Measurements from ENCODE around the gene ZBTB7B.

ZBTB7B gene

GRCh38 chr1:155035936-155036335 lies 33.3 kb downstream of the ZBTB7B start:
- no peak for TF ChIP-seq CTCF (IDR thresholded peaks at IDR 0.05; ENCODE audit: low read depth, low read length, missing control alignments)
- no peak for DNase-seq (ENCODE audit: low read depth)
- in situ Hi-C loops (cut with HindIII; ENCODE audit: low sequenced_read_pairs) = no loop called here

GRCh38 chr1:155037043-155037442 lies 34.4 kb downstream of the ZBTB7B start:
- no peak for DNase-seq (ENCODE audit: low read depth)
- in situ Hi-C loops (cut with HindIII; ENCODE audit: low sequenced_read_pairs) = no loop called here
- no peak overlapping the region for H3K4me3 ChIP-seq (ENCODE audit: low read depth, low read length)
- no peak for TF ChIP-seq CTCF (IDR thresholded peaks at IDR 0.05; ENCODE audit: low read depth, low read length, missing control alignments)

More at GRCh38 chr1:155035936-155036335, 33.3 kb downstream of the ZBTB7B start:
- H3K4me3 ChIP-seq (ENCODE audit: low read depth, low read length) = no peak overlapping the region

GRCh38 chr1:155037851-155038441 lies 35.3 kb downstream of the ZBTB7B start:
- no peak overlapping the region for H3K4me3 ChIP-seq (ENCODE audit: low read depth, low read length)
- in situ Hi-C loops (cut with HindIII; ENCODE audit: low sequenced_read_pairs) = no loop called here
- DNase-seq (ENCODE audit: low read depth) = no peak
- no peak for TF ChIP-seq CTCF (IDR thresholded peaks at IDR 0.05; ENCODE audit: low read depth, low read length, missing control alignments)

- TF ChIP-seq CTCF (IDR thresholded peaks at IDR 0.05; ENCODE audit: low read depth, low read length, missing control alignments) = no peak
- in situ Hi-C loops (cut with HindIII; ENCODE audit: low sequenced_read_pairs) = no loop called here
- DNase-seq (ENCODE audit: low read depth) = no peak
- H3K4me3 ChIP-seq (ENCODE audit: low read depth, low read length) = no peak overlapping the region
Measured at GRCh38 chr1:155038602-155039307, 36.2 kb downstream of the ZBTB7B start.

GRCh38 chr1:155039308-155039669 lies 36.7 kb downstream of the ZBTB7B start:
- in situ Hi-C loops (cut with HindIII; ENCODE audit: low sequenced_read_pairs) = no loop called here
- H3K4me3 ChIP-seq (ENCODE audit: low read depth, low read length) = no peak overlapping the region
- no peak for TF ChIP-seq CTCF (IDR thresholded peaks at IDR 0.05; ENCODE audit: low read depth, low read length, missing control alignments)
- DNase-seq (ENCODE audit: low read depth) = no peak

- TF ChIP-seq CTCF (IDR thresholded peaks at IDR 0.05; ENCODE audit: low read depth, low read length, missing control alignments) = no peak
- H3K4me3 ChIP-seq (ENCODE audit: low read depth, low read length) = no peak overlapping the region
- in situ Hi-C loops (cut with HindIII; ENCODE audit: low sequenced_read_pairs) = no loop called here
- no peak for DNase-seq (ENCODE audit: low read depth)
Measured at GRCh38 chr1:155040358-155041093, 37.9 kb downstream of the ZBTB7B start.
